OCI-LY3 (cell line): ENCODE measurements around the gene KLHL29.

ENCODE experiments used
- H2AFZ ChIP-seq: fragments of 200-600, 300-600 bp; shearing (Covaris generic); 2 replicates; pipeline ENCODE4 v1.6.0; 2014; ENCODE audit warnings: antibody characterized with exemption, low read depth, low read length
- H3K27ac ChIP-seq: fragments of 200-600, 300-600 bp; sonication (generic); 2 replicates; pipeline ENCODE4 v1.5.1; 2014; ENCODE audit warnings: mild to moderate bottlenecking, low read length, moderate library complexity, mixed read lengths
- H3K27me3 ChIP-seq: fragments of 200-600, 300-600 bp; sonication (generic); 2 replicates; pipeline ENCODE4 v1.6.1; 2014; ENCODE audit warnings: low read depth, low read length, mixed read lengths
- H3K36me3 ChIP-seq: fragments of 200-600, 300-600 bp; sonication (generic); replicated peaks from 2 replicates; pipeline ENCODE3; 2014; ENCODE audit warnings: low read depth, low read length, mixed read lengths
- H3K4me1 ChIP-seq: fragments of 300-600, 200-600 bp; sonication (generic); 2 replicates; pipeline ENCODE4 v1.6.1; 2014; ENCODE audit warnings: low read length, mixed read lengths
- H3K4me2 ChIP-seq: fragments of 200-600, 300-600 bp; sonication (generic); 2 replicates; pipeline ENCODE4 v1.6.1; 2014; ENCODE audit warnings: low read length, mixed read lengths
- H3K4me3 ChIP-seq: fragments of 300-600, 200-600 bp; sonication (generic); 2 replicates; pipeline ENCODE4 v1.5.1; 2014; ENCODE audit warnings: antibody characterized with exemption, mild to moderate bottlenecking, low read length, moderate library complexity
- H3K79me2 ChIP-seq: fragments of 300-600, 200-600 bp; shearing (Covaris generic); 2 replicates; pipeline ENCODE4 v1.6.1; 2014; ENCODE audit warnings: mild to moderate bottlenecking, low read length, mixed read lengths
- H3K9ac ChIP-seq: fragments of 300-600, 200-600 bp; shearing (Covaris generic); 2 replicates; pipeline ENCODE4 v1.6.0; 2014; ENCODE audit warnings: mild to moderate bottlenecking, low read length, moderate library complexity
- H3K9me3 ChIP-seq: fragments of 200-600, 300-600 bp; shearing (Covaris generic); 2 replicates; pipeline ENCODE4 v1.6.1; 2014; ENCODE audit warnings: low read length, mixed read lengths; ENCODE audit not compliant: insufficient read depth
- H4K20me1 ChIP-seq: fragments of 200-600, 300-600 bp; sonication (generic); 2 replicates; pipeline ENCODE4 v1.6.1; 2016; ENCODE audit warnings: low read length, mixed read lengths; ENCODE audit not compliant: insufficient read depth
- EZH2phosphoT487 ChIP-seq: fragments of 200-600 bp; shearing (Covaris generic); IDR thresholded peaks from 2 replicates; pipeline ENCODE4 v1.6.1; 2018; ENCODE audit warnings: antibody characterized with exemption, mixed run types, low read depth
- TF ChIP-seq, protein P1 (sequence below): fragments of 200-600, 300-600 bp; sonication (generic); IDR thresholded peaks from 2 replicates; pipeline ENCODE4 v1.5.1; 2014; ENCODE audit warnings: antibody characterized with exemption, low read length, low read depth

The KLHL29 gene

DNA sequence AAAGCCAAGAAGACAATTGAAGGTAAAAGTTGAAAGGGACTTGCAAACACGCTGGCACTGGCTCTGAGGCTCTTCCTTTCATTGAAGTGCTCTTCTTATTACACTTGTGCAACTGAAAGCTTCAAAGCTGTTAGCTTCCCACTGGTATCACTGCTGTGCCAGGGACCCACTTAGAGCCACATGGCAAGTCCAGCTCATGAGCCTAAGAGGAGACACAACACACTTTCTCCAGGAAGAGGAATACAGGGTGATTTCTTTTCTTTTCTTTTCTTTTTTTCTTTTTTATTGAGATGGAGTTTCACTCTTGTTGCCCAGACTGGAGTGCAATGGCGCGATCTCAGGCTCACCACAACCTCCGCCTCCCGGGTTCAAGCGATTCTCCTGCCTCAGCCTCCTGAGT, 323.8 kb downstream of the KLHL29 start:
- H3K4me2 ChIP-seq = no peak overlapping the region
- H3K9me3 ChIP-seq = no peaks in the 10 kb centered on the region
- H3K4me1 ChIP-seq = no peaks in the 10 kb centered on the region
- no peak overlapping the region for H3K4me3 ChIP-seq
- H3K27ac ChIP-seq = no peak overlapping the region
- no peak overlapping the region for H2AFZ ChIP-seq
- H3K36me3 ChIP-seq = no peaks in the 10 kb centered on the region
- no peaks in the 10 kb centered on the region for H4K20me1 ChIP-seq
- no peaks in the 10 kb centered on the region for H3K27me3 ChIP-seq
- H3K9ac ChIP-seq = no peak overlapping the region
- H3K79me2 ChIP-seq = no peaks in the 10 kb centered on the region
- TF ChIP-seq, protein P1, sequence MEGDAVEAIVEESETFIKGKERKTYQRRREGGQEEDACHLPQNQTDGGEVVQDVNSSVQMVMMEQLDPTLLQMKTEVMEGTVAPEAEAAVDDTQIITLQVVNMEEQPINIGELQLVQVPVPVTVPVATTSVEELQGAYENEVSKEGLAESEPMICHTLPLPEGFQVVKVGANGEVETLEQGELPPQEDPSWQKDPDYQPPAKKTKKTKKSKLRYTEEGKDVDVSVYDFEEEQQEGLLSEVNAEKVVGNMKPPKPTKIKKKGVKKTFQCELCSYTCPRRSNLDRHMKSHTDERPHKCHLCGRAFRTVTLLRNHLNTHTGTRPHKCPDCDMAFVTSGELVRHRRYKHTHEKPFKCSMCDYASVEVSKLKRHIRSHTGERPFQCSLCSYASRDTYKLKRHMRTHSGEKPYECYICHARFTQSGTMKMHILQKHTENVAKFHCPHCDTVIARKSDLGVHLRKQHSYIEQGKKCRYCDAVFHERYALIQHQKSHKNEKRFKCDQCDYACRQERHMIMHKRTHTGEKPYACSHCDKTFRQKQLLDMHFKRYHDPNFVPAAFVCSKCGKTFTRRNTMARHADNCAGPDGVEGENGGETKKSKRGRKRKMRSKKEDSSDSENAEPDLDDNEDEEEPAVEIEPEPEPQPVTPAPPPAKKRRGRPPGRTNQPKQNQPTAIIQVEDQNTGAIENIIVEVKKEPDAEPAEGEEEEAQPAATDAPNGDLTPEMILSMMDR = no peak
- TF ChIP-seq EZH2phosphoT487 = no peak

DNA sequence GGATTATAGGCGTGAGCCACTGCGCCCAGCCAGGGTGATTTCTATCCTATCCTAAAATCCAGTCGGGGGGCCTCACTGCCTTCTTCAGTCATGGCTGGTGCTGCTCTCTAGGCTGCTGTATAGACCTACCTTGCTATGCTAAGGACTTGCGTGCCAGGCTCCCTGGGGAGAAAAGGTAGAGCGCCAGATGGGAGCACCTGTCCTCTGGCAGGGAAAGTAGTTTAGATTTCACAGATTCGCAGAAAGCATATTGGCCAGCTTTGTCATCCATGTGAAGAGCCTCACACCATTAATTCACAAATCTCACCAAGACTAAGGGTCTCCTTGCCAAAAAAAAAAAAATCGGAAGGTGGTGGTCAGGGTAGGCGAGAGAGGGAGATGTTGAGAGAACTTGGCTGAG, 324.3 kb downstream of the KLHL29 start:
- no peaks in the 10 kb centered on the region for H3K9me3 ChIP-seq
- H3K4me3 ChIP-seq = no peak overlapping the region
- TF ChIP-seq, protein P1 = no peak
- no peak for TF ChIP-seq EZH2phosphoT487
- H3K27ac ChIP-seq = no peak overlapping the region
- H2AFZ ChIP-seq = no peak overlapping the region
- no peaks in the 10 kb centered on the region for H4K20me1 ChIP-seq
- no peak overlapping the region for H3K9ac ChIP-seq
- no peaks in the 10 kb centered on the region for H3K4me1 ChIP-seq
- H3K79me2 ChIP-seq = no peaks in the 10 kb centered on the region
- H3K36me3 ChIP-seq = no peaks in the 10 kb centered on the region
- no peaks in the 10 kb centered on the region for H3K27me3 ChIP-seq
- H3K4me2 ChIP-seq = no peak overlapping the region

DNA sequence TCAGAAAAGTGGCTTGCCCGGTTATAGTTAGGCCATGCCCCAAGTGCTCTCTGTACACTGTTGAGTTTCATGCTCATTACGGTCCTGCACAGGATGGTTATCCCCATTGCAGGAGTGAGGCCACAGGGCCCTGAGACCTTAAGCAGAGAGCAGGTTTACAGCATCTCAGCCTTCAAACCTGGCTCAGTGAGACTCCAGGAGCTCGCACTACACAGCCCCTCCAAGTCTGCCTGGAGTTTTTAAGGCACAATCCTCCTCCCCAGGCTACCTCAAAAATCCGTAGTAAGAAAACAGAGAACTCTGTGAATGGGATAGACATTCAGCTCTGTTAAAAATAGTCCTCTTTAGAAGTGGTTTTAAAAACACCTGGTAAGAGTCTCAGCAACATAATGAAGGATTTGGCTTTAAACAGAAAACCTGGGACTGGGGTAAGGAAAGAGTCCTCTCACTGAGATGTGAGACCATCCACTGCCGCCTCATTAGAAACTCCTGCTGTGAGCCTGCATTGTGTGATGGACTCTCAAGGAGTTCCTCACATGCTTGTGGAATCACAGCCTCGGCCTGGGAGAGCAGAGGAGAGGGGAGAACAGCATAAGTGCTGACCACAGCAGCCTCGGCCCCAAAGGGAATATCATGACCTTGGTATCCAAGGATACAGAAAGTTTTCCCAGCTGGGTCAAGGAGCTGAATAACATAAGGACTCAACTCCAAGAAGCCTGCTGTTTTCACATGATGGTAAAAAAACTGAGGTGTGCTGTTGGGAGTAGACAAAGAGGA, 327.2 kb downstream of the KLHL29 start:
- no peak overlapping the region for H3K27ac ChIP-seq

DNA sequence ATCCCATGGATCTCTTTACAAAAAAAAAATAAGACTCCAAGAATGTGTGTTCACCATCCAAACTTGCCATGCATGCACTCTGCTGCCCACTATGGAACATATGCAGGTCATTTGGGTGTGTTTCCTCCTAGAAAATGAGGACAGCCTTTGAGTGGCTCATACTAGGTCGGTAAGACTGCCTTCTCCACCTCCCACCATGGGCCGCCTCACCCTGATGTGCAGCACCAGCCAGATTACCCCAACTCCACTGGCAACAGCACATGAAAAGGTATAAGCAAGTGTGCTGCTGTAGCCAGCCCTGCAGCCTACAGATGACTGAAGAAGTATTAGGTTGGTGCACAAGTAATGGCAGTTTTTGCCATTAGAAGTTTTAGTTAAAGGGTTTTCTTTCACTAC, 327.8 kb downstream of the KLHL29 start:
- Histone ChIP-seq H3K79me2 (no peaks in the 10 kb centered on the region), H3K9ac (no peak overlapping the region)
- no peak for TF ChIP-seq EZH2phosphoT487
- TF ChIP-seq, protein P1 = no peak

More for the DNA sequence above, 327.2 kb downstream of the KLHL29 start:
- no peaks in the 10 kb centered on the region for H3K9me3 ChIP-seq
- H3K36me3 ChIP-seq = no peaks in the 10 kb centered on the region
- H3K4me2 ChIP-seq = no peak overlapping the region
- no peak overlapping the region for H3K4me3 ChIP-seq
- no peaks in the 10 kb centered on the region for H3K27me3 ChIP-seq
- H3K4me1 ChIP-seq = no peaks in the 10 kb centered on the region
- H3K79me2 ChIP-seq = no peaks in the 10 kb centered on the region
- H2AFZ ChIP-seq = no peak overlapping the region
- no peak overlapping the region for H3K9ac ChIP-seq
- no peaks in the 10 kb centered on the region for H4K20me1 ChIP-seq
- no peak for TF ChIP-seq EZH2phosphoT487
- TF ChIP-seq, protein P1 = no peak

More for the DNA sequence above, 327.8 kb downstream of the KLHL29 start:
- Histone ChIP-seq H2AFZ (no peak overlapping the region), H3K27me3 (no peaks in the 10 kb centered on the region), H4K20me1 (no peaks in the 10 kb centered on the region), H3K27ac (no peak overlapping the region), H3K4me3 (no peak overlapping the region), H3K4me1 (no peaks in the 10 kb centered on the region), H3K36me3 (no peaks in the 10 kb centered on the region), H3K9me3 (no peaks in the 10 kb centered on the region), H3K4me2 (no peak overlapping the region)
